H1 (cell line): ENCODE data around the gene PLSCR3. TPM values are rescaled to one million over a fixed set of nuclear protein-coding genes. Genes with fewer than 3 reads are reported as not detected.
A peak's percentile ranks its signal among the peaks of the same experiment; 100 is the strongest.

Experiments
- ATF2 ChIP-seq: IDR thresholded peaks from 2 replicates; pipeline ENCODE4 v1.6.1; 2012; ENCODE audit warnings: low read length, inconsistent platforms
- CTCF ChIP-seq, 3 experiments: IDR thresholded peaks; 1 replicate in 2 of 3; 2 replicates in 1 of 3; pipeline versions ENCODE4 v1.5.1 to v1.6.1; 2011; ENCODE audit warnings: low read length in 3 of 3, mild to moderate bottlenecking in 3 of 3, inconsistent platforms in 2 of 3, low read depth in 1 of 3, moderate library complexity in 1 of 3; ENCODE audit not compliant: insufficient read depth in 1 of 3; ENCODE audit errors: control extremely low read depth in 1 of 3
- E2F6 ChIP-seq: IDR thresholded peaks from 2 replicates; pipeline ENCODE4 v1.6.1; 2012; ENCODE audit warnings: inconsistent platforms
- POLR2AphosphoS5 ChIP-seq: IDR thresholded peaks from 2 replicates; pipeline ENCODE4 v1.6.1; 2011; ENCODE audit warnings: low read depth, low read length
- TAF1 ChIP-seq: IDR thresholded peaks from 2 replicates; pipeline ENCODE4 v1.6.1; 2011; ENCODE audit warnings: mild to moderate bottlenecking, low read depth, low read length
- TBP ChIP-seq: IDR thresholded peaks from 2 replicates; pipeline ENCODE4 v1.6.1; 2011; ENCODE audit warnings: low read depth, low read length, improper control_type of control experiment
- TCF12 ChIP-seq: IDR thresholded peaks from 2 replicates; pipeline ENCODE4 v1.6.1; 2011; ENCODE audit warnings: low read depth, mild to moderate bottlenecking, low read length
- ZNF274 ChIP-seq: IDR thresholded peaks from 2 replicates; pipeline ENCODE4 v1.7.0; 2012; ENCODE audit warnings: low read length, borderline replicate concordance; ENCODE audit errors: extremely low read depth
- polyA plus RNA-seq, 7 experiments: library from polyadenylated mRNA; depleted of rRNA in 3 of 7; stranded (reverse) in 5 of 7; unstranded in 2 of 7; fragments of >200 nt in 5 of 7; fragments of 200-250 nt in 2 of 7; gene quantifications; 1 replicate in 5 of 7; 2 replicates in 1 of 7; 4 replicates in 1 of 7; pipeline versions ENCODE4 v1.2.1 to v1.2.3, GENCODE V29; 2011 to 2013; ENCODE audit warnings: missing spikeins in 2 of 7, mixed read lengths in 2 of 7
- total RNA-seq: library from RNA; stranded (reverse); fragmentation: NEBNext Ultra II Directional; extraction: Animal tissue kit (Norgen Biotek cat#: 25700); gene quantifications from 2 replicates; pipeline ENCODE4 v1.2.1, GENCODE V29; 2021

The PLSCR3 gene
- total and polyA plus RNA-seq, 2 of the 8 experiments (the other 6 are each of a cell fraction or from before 2014, with no cell fraction given): 36.1 to 38.7 TPM

GRCh38 chr17:7436556-7437368 is 42.4 kb upstream of the PLSCR3 start (continued):
- TF ChIP-seq TAF1: peak; percentile 82
- peak; percentile 93 for TF ChIP-seq ATF2
- peak; percentile 58 for TF ChIP-seq E2F6
- TF ChIP-seq TCF12: peak; percentile 59; the same call in 1 of the 2 replicates
- peak; percentile 63 to 99 (median 79) for TF ChIP-seq CTCF (IDR thresholded peaks at IDR 0.05; ENCODE audit: control extremely low read depth in 1 of 3, insufficient read depth in 1 of 3, low read depth in 1 of 3, low read length in 3 of 3)
- TF ChIP-seq ZNF274: no peak
- TF ChIP-seq POLR2AphosphoS5: no peak; the same call in none of the 2 replicates
- TF ChIP-seq TBP: peak; percentile 49
